ENCODE results near the gene EIF3C.
"Not testable (repeated sequence)": the region's sequence is repeated elsewhere in the genome, so short reads cannot be mapped to it uniquely, and the experiment has no call there.

EIF3C gene

GRCh38 chr16:28750469-28751067 is 39.3 kb downstream of the EIF3C start:
- not testable (repeated sequence) for DNase-seq

DNA sequence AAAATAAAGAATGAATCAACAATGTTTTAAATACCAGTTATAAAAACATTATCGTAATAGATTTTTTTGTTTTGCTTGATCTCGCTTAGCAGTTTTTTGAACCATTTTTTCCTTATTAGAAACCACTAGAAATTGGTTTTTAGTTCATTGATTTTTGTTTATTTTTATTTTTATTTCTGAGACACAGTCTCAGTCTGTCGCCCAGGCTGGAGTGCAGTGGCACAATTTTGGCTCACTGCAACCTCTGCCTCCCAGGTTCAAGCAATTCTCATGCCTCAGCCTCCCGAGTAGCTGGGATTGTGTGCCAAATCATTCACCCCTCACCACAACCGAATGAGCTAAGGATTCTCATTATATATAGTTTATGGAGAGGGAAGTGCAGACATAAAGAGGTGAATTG is 40.2 kb downstream of the EIF3C start, which contains the start of gene NPIPB9:
NPIPB9 (plus strand) TSS at position 301 of the 400 bp plus-strand sequence.
- not testable (repeated sequence) for DNase-seq

DNA sequence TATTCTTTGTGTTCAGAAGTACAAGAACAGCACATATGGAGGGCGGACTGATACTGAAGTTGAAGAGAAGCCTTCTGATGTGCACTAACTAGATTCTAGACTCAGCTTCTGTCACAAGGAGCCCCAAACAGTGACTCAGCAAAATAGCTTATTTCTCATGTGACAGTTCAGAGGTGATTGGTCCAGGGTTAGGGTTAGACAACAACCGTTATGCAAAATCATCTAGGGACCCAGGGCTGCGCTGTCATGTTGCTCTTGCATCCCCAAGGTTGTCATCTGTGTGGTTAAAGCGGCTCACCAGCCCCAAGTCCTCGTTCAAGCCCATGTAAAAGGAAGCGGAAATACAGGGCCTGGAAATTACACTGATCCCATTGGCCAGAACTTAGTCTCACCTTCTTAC is 70.4 kb downstream of the EIF3C start:
- DNase-seq, result not testable (repeated sequence)

- DNase-seq, result not testable (repeated sequence)
Measured at GRCh38 chr16:28782357-28782756, 71.1 kb downstream of the EIF3C start.

Data from stimulated activated CD4-positive, alpha-beta T cell treated with anti-CD3 and anti-CD28 coated beads, Interleukin-2, amount 100 ng/mL, for 48 hours (primary cell).